Fibroblast of mammary gland (primary cell): ENCODE measurements around the gene CRELD1.
"Not testable (repeated sequence)": the region's sequence is repeated elsewhere in the genome, so short reads cannot be mapped to it uniquely, and the experiment has no call there.

Experiments
- DNase-seq: peaks from one replicate; pipeline ENCODE4 v3.0.0-alpha.2; 2010; ENCODE audit warnings: low read depth
- H3K4me3 ChIP-seq: 2 replicates; pipeline ENCODE4 v1.5.1; 2011; ENCODE audit warnings: low read depth, mild to moderate bottlenecking, low read length, moderate library complexity; ENCODE audit not compliant: control insufficient read depth
- CTCF ChIP-seq: conservative IDR thresholded peaks from 2 replicates; pipeline ENCODE4 v1.5.1; 2011; ENCODE audit warnings: low read depth, low read length, inconsistent platforms; ENCODE audit not compliant: control insufficient read depth, insufficient read depth

Gene CRELD1

GRCh38 chr3:9899289-9899791 is 34.3 kb upstream of the CRELD1 start:
- no peak for DNase-seq
- H3K4me3 ChIP-seq = no peak overlapping the region
- TF ChIP-seq CTCF = no peak

DNA sequence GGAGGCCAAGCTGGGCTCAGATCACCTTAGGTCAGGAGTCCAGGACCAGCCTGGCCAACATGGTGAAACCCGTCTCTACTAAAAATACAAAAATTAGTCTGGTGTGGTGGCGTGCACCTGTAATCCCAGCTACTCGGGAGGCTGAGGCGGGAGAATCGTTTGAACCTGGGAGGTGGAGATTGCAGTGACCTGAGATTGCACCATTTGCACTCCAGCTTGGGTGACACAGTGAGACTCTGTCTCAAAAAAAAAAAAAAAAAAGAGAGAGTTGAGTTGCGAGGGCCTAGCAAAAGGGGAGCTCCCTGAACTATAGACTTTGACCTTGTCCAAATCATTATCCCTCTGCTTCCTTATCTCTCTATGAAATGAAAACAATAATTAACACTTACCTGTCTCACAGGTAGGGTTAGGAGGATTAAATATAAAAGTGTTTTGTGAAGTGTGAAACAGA is 32.6 kb upstream of the CRELD1 start:
- not testable (repeated sequence) for DNase-seq, H3K4me3 ChIP-seq

DNA sequence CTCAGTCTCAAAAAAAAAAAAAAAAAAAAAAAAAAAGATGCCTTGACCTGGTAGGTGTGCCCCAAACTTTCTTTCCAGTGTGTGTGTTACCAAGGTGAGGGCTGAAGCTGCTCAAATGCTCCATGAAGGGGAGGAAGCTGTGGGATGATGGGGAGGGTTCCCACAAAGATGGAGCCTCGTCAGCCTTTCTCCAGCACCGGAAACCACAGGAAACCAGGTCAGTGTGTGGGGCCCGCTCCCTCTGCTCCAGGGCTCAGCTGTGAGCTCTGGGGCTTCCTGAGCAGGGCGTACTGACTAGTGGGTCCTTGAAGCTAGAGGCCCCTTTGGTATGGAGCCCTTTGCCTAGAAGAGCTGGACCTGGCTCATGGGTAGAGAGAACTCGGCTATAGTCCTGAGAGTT is 31.7 kb upstream of the CRELD1 start:
- TF ChIP-seq CTCF = no peak
- no peak for DNase-seq
- no peak overlapping the region for H3K4me3 ChIP-seq

DNA sequence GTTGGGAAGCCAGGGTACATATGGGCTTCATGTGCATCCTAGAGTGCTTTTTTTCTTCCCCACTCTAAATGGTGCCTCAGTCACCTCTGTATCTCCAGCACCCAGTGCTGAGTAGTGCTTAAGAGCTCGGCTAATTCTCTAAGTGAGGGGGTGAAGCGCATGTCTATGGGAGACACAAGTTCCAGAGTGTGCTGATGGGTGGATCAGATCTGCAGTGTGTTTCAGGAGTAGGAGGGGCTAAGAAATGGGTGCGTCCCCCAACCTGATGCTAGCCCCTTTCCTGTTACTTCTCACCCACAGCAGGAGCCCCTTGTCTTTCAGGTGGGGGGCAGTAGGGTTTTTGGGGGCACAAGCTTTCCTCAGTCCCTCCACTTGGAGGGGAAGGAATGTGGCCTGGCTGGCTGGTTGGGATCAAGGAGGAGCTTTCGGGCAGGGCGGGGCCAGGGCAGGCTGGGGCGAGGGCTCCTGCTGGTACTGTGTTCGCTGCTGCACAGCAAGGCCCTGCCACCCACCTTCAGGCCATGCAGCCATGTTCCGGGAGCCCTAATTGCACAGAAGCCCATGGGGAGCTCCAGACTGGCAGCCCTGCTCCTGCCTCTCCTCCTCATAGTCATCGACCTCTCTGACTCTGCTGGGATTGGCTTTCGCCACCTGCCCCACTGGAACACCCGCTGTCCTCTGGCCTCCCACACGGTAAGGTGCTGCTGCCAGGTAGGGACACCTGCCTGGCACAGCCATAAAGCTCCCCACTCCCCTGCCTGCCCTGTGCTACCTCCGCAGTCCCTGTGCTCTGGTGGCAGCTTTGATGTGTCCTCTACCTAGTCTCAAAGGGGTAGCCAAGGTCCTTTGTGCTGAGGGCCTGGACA is 31.0 kb upstream of the CRELD1 start, which contains the start of gene IL17RE:
Gene IL17RE (plus strand): TSS at position 477 of the 866 bp plus-strand sequence. CDS start 85 bp downstream, at position 562.
- peak within 1 kb of the TSS; percentile 33 for H3K4me3 ChIP-seq
- no peak for DNase-seq
- no peak for TF ChIP-seq CTCF

DNA sequence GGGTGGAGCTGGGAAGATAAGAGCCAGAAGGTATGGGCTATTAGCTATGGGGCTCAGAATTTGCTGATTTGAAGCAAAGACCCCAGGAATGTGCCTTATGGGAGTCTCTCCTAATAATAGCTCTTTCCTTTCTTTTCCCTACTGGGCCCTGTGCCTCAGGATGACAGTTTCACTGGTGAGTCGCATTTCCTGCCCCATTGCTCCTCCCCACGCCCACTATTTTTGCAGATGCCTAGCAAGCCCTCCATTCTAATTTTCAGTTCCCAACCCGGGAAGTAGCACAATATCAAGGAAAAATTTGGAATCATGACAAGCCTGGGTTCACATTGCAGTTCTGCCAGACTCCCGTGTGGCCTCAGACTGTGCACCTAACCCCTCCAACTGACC is 30.4 kb upstream of the CRELD1 start:
- peak; percentile 60 for DNase-seq
- no peak for TF ChIP-seq CTCF
- H3K4me3 ChIP-seq = peak overlapping the region; percentile 33

DNA sequence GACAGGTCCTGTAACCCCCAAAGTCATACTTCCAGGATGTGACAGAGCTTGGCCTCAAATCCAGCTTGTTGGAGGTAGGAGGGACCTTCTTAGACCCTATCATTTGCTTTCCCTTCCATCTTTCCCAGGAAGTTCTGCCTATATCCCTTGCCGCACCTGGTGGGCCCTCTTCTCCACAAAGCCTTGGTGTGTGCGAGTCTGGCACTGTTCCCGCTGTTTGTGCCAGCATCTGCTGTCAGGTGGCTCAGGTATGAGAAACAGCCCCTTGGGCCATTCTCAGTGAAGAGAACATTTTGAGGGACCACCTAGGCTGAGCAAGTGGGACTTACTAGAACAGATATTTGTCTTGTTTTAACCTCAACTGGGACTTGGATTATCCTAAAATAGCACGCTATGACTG is 29.7 kb upstream of the CRELD1 start:
- no peak for DNase-seq
- TF ChIP-seq CTCF = no peak
- H3K4me3 ChIP-seq = no peak overlapping the region

DNA sequence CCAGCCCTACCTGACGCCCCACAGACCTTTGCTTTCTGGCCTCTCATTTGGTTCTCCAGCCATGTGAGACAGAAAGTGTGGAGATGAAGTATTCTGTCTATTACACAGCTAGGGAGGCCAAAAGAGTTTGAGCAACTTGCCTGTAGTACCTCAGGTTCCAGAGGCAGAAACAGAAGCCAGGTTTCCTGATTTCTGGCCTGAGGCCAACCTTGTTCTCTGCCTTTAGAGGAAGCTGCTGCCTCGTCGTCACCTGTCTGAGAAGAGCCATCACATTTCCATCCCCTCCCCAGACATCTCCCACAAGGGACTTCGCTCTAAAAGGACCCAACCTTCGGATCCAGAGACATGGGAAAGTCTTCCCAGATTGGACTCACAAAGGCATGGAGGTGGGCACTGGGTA is 27.2 kb upstream of the CRELD1 start:
- TF ChIP-seq CTCF = no peak

More for the DNA sequence above, 27.2 kb upstream of the CRELD1 start:
- no peak for DNase-seq
- H3K4me3 ChIP-seq = no peak overlapping the region
